ENCODE measurements around the gene PRRG1.
"Not testable (repeated sequence)": the region's sequence is repeated elsewhere in the genome, so short reads cannot be mapped to it uniquely, and the experiment has no call there.

PRRG1 gene

GRCh38 chrX:37349221-37350033 lies at the start of gene PRRG1:
TSS of gene PRRG1 (plus strand) at chrX:37349364. CDS start at chrX:37406250, 56,886 bp downstream.
- DNase-seq: no peak

DNA sequence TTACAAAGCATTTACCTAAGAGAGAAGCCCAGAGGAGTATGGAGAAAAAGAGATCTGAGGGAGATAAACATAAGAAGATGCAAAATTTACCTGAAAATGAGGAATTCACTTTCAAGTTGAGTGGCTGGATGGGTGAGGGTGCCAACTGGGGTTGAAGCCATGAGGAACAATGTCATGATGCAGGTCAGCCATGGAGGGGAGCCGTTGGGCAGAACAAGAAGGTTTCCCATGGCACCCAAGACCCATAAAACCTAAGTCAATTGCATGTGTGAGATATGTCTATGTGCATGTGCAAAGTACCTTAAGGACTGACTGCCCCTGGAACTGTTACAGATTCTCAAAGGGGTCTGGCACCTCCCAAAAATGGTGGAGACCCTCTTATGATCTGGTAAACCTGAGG lies 46.6 kb upstream of the PRRG1 start:
- DNase-seq: no peak

GRCh38 chrX:37305238-37305637 lies 43.9 kb upstream of the PRRG1 start:
- DNase-seq: not testable (repeated sequence)

DNA sequence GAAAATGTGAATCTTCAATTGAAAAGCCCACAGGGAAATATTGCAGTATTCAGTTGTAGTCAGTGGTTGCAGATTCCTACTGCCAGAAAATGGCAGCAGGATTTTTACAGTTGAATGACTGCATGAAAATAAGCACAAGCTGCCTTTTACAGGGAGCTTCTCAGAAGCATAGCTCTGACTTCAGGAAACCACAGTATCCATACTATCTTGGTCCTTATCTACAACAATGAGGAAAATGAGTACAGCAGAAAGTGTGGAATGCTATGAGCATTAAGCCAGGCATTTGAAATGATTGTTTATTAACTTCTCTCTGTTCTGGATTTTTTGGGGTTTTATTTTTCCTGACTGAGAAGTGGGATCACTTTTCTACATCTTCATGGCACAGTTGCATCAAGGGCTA lies 34.6 kb upstream of the PRRG1 start:
- DNase-seq: no peak

GRCh38 chrX:37315511-37316248 lies 33.5 kb upstream of the PRRG1 start:
- no peak for DNase-seq

DNA sequence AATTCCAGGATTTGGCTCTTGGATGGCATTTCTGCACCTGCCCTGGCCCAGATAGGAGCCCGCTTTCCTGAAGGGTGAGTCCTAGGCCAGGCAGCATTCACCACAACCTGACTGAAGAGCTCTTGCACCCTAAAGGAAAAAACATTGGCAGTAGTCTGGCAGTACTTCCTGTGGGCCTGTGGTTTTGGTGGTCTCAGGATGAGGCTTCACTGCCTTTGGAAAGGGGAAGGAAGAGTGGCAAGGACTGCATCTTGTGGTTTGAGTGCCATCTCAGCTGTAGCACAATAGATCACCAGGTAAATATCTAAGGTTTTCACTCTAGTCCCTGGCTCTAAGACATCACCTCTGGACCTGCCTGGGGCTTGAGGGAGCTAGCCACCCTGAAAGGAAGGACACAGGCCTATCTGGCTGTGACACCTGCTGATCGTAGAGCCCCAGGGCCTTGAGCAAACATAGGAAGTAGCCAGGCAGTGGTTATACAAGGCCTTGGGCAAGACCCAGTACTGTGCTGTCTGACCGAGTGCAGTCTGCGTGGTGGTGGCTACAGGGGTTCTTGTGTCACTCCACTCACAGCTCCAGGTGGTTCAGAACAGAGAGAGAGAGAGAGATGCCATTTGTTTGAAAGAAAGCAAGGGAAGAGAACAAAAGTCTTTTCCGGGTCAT lies 28.5 kb upstream of the PRRG1 start:
- no peak for DNase-seq

- DNase-seq: no peak
Measured at GRCh38 chrX:37330642-37331041, 18.5 kb upstream of the PRRG1 start.

GRCh38 chrX:37331546-37331945 lies 17.6 kb upstream of the PRRG1 start:
- no peak for DNase-seq

GRCh38 chrX:37332055-37332454 lies 17.1 kb upstream of the PRRG1 start:
- no peak for DNase-seq

DNA sequence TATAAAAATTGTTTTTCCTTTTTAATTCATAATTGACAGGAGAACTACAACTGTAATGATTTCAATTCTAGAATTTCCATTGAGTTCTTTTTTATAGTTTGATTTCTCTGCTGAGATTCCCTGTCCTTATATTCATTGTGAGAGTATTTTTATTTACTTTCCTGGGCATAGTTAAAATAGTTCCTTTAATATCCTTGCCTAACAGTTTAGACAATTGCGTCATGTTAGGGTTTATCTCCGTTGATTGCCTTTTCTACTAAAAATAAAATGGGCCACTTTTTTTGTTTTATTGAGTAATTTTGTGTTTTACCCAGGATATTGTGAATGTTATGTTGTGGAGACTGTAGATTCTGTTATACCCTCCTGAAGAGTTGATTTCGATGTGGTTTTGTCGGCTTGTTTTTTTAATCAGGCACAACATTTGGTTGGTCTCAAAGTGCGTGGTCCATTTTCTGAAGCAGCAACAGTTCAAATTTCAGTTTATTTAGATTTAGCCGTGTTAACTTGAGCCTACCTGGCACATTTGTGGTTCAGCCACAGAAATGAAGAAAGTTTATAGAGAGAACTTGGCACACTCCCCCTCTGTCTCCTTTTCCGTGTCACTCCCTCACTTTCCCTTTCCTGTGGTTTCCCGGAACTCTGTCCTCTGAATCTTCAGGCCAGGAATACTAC lies 16.0 kb upstream of the PRRG1 start:
- no peak for DNase-seq

GRCh38 chrX:37347420-37347819 lies 1.7 kb upstream of the PRRG1 start:
- no peak for DNase-seq

DNA sequence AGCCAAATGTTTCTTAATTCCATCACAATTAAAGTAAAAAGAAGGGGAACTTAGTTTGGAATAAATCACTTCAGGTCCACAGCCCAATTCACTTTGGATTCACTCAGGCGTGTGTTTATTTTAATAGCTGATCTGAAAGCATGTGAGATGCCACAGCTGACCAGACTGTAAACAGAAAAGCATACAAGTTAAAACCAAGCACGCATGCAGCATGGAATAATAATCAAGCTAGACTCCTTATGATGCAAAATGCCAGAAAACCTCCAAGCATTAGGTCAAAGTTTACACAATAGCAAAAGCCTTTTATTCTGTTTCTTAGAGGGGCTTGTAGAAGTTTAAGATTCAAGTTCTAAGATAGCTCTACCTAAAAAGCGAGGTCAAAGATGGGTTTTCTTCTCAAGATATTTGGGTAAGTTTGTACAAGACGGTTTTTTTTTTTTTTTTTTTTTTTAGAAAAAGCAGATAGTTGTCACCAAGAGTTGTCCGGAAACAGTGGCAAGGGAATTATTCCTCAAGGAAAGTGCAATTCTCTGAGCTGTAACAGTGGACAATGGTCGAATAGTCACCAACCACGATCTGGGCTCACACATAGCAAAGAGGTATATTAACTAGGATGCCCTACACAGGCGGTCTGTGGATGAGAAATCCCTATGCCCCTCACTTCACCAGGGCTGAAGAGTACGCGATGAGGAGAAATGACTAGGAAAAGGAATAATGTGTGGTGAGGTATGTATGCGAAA lies 763 bp upstream of the PRRG1 start:
- DNase-seq: no peak

DNA sequence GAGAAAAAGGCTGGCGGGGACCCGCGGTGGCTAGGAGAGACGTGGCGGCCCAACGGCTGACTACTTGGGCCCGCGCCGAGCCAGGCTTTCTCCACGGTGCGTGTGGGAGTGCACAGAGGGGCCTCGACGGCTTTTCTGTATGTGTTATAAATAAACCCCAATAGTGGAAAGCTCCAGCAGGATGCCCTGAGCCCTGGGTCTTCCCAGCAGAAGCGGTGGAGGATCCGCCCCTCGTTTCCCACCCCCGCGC lies 268 bp upstream of the PRRG1 start:
- no peak for DNase-seq

DNA sequence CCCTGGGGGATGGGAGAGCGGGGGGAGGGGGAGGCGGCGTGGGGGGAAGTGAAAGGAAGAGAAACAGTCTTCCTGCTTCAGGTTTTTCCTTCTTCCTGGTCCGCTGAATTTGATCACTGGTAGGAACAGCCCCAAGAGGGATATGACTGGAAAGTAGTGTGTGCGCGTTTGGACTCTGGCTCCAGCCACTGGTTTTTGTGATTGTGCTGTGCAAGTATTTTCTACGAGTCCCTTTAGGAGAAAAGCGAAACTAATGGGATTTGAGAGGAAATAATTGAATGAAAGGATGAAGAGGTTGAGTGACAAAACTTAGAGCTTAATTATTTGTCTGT lies 836 bp downstream of the PRRG1 start:
- DNase-seq: no peak

DNA sequence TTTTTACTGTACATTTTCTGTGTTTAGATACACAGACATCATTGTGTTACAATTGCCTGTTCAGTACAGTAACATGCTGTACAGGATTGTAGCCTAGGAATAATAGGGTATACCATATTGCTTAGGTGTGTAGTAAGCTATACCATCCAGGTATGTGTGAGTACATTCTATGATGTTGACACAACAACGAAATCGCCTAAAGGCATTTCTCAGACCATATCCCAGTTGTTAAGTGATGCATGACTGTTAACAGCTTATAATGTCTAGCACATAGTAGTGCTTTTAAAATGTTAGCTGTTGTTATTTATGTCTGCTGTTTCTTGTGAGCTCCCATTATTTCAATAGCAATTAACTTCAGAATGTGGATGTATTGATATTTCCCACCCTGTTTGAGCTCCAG lies 4.5 kb downstream of the PRRG1 start:
- DNase-seq: no peak

- DNase-seq: no peak
Measured at GRCh38 chrX:37357436-37357835, 8.3 kb downstream of the PRRG1 start.

DNA sequence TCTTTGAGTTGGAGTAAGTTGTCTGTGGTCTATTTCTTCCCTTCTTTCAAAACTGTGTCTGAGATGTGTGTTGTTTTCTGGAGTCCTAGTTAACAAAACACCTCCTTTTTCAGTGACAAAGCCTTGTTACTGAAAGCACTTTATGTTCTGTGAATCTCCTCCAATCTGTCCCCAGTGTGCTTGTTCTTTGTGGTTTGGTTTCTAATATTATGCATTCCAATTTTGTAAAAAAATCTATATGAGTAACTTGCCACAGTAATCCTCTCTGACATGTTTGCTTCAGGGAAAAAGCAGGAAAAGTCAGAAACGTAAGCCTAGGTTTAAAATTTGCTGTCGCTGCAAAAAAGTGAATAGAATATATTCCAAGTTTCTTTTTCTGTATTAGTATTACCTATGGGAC lies 12.4 kb downstream of the PRRG1 start:
- DNase-seq: no peak

DNA sequence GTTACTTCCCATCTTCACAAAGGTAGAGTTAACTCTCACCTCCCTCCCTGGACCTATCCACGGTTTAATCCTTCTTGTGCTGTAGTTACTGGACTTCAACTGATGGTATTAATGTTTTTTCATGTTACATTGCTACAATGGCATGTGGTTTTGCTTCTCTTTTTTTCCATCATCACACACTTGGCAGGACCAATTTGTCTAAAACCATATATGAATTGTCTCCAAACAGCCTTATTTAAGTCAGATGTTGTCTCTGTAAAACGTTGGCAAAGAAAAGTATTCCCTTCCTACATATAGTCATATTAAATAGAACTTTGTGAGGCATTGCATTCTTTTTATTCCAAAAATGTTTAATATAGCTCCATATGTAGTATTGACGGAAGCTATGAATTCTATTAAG lies 15.5 kb downstream of the PRRG1 start:
- no peak for DNase-seq

DNA sequence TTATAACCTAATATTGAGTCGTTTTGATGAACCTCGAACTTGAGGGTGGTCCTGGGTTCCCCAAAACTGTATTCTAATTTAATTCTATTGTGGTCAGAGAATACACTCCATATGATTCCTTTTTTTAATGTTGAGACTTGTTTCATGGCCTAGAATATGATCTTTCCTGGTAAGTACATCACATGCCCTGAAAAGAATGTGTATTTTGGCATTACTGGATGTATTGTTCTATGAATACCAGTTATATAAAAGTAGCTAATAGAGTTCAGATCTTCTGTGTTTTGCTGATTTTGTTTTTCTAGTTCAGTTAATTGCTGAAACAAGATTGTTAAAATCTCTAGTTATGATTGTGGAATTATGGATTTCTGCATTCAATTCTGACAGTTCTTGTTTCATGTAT lies 18.8 kb downstream of the PRRG1 start:
- no peak for DNase-seq

DNA sequence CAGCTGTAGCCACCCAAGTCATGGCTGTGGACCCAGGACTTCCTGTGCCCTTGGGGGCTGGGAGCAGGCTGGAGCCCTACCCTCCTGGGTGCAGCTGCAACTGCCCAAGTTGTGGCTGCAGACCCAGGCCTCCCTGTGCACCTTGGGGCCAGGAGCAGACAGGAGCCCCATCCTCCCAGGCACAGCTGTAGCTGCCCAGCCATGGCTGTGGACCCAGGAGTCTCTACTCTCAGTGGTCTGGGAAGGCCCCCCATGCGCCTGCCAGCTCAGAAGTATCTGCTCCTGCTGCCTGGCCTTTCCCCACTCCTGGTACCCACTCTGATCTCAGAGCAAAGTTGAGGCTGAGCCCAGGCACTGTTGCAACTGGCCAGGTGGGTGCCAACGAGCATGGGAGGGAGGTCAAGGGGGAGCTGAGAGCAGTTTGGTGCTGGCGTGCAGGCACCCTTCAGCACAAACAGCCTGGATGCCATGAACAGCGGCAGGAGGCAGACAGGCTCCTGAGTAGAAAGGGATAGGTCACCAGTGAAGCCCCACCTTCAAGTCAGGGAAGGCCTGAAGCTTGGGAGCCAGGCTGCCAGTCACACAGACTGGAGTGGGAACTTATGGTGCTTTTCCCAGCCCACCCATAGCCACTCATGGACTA lies 21.5 kb downstream of the PRRG1 start:
- no peak for DNase-seq

DNA sequence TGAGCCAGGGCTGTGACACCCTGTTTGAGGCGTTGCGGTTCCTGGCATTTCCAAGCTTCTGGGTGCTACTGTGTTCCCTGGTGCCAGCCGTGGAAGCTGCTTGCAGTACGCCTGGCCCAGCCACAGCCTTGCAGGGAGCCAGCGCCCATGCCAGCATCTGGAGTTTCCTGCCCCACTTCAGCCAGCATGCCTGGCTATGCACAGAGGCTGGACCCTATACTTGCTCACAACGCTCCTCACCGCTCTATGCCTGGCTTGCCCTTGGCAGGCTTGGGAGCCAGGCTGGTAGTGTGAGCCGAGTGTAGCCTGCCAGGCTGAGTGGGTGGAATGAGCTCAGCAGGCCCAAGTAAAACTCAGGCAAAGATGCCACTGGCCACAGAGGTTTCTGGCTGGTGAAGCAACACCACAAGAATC lies 22.4 kb downstream of the PRRG1 start:
- DNase-seq: no peak

DNA sequence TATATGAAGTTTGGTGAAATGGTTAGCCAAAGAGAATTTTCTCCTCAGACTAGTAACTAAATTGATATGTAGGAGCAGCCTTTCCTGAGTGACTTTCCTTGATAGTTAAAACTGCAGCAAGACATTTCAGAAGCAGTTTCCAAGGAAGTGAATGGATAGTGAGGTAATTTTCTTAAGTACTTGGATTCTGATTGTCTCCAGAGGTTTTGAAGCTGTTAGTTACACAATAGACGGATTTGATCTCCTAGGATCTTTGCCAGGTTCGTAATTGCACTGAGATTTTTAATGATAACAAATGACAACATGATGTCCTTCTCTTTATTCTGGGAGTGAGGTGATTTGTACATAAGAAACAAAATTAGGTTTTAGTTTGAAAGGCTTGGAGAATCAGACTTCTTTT lies 29.2 kb downstream of the PRRG1 start:
- DNase-seq: no peak

GRCh38 chrX:37378830-37379229 lies 29.7 kb downstream of the PRRG1 start:
- DNase-seq: no peak

All from CD4-positive, alpha-beta T cell treated with Interleukin-12 subunit alpha and Interleukin-12 subunit beta, for 1 hour (primary cell).